HepG2 (cell line): ENCODE data around the gene SEMA4B. TPM values are rescaled to one million over a fixed set of nuclear protein-coding genes. Genes with fewer than 3 reads are reported as not detected.

ENCODE experiments used
- XRCC5 ChIP-seq: fragments of 200-400 bp; formaldehyde crosslinking; optimal IDR thresholded peaks from 2 replicates; pipeline ENCODE3; 2017; ENCODE audit warnings: mild to moderate bottlenecking, low read length
- polyA plus RNA-seq, 8 experiments: library from polyadenylated mRNA; depleted of rRNA in 3 of 8; stranded (reverse) in 7 of 8; unstranded in 1 of 8; fragments of >200 nt; fragmentation: Illumina TruSeq in 4 of 8; extraction: Trizol in 4 of 8; gene quantifications; 2 replicates each; pipeline versions ENCODE4 v1.2.1 to v1.2.3, GENCODE V29; 2011 to 2016; ENCODE audit warnings: low read depth in 4 of 8, missing spikeins in 1 of 8, mixed read lengths in 1 of 8; ENCODE audit not compliant: insufficient read depth in 1 of 8
- total RNA-seq, 5 experiments: library from RNA; depleted of rRNA; stranded (reverse); fragments of >200 nt; fragmentation: Illumina TruSeq; extraction: Trizol; gene quantifications; 2 replicates each; pipeline ENCODE4 v1.2.3, GENCODE V29; 2016; ENCODE audit warnings: low read depth in 1 of 5
- TF ChIP-seq, protein P1 (sequence below): IDR thresholded peaks from 2 replicates; pipeline ENCODE4 v1.6.1; 2012; ENCODE audit warnings: inconsistent platforms
- TF ChIP-seq, protein P2 (sequence below): sonication (generic); formaldehyde crosslinking; conservative IDR thresholded peaks from 2 replicates; pipeline ENCODE4 v1.4.0; 2020; ENCODE audit warnings: missing genetic modification reagents
- TF ChIP-seq, protein P3 (sequence below): sonication (generic); formaldehyde crosslinking; IDR thresholded peaks from 2 replicates; pipeline ENCODE4 v1.4.0; 2020; ENCODE audit warnings: missing genetic modification reagents, borderline replicate concordance
- TF ChIP-seq, protein P4 (sequence below): sonication (generic); formaldehyde crosslinking; IDR thresholded peaks from 2 replicates; pipeline ENCODE4 v1.4.0; 2020; ENCODE audit warnings: missing genetic modification reagents
- TF ChIP-seq, protein P5 (sequence below): sonication (generic); formaldehyde crosslinking; IDR thresholded peaks from 2 replicates; pipeline ENCODE4 v1.4.0; 2020; ENCODE audit warnings: missing genetic modification reagents

The SEMA4B gene
- total and polyA plus RNA-seq, 2 of the 13 experiments (the other 11 are each of a cell fraction or from before 2014, with no cell fraction given) = 2.1 to 17.0 TPM

DNA sequence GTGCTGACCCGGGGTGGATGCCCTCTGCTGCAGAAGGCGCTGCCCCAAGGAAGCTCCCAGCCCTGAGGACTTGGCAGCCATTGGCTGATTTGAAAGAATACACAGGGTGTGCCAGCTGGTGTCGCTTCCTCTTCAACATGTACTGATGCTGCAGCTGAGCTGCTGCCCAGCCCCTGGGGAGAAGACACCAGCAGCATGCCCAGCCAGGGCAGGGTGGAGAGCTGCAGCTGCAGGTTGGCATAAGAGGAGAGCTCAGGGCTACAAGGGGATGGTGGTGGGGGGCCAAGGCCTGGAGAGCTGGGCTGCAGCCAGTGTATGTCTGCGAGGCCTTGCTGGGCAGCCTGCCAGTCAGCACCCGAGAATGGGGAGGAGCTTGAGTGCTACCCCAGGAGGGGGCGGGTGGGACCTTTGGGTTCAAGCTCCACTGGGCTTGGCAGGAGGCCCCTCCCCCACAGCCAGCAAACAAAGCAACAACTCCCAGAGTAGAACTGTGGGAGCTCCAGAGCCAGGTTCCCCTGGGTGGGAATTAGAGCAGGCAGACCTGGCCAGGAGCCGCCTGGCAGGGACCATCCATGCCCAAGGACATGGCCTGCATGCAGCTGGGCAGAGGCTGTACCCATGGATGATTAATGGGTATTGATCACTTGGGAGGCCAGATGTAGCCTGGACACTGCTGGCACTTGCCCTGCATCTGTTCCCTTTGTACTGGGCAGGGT is 9.2 kb upstream of the SEMA4B start (continued):
- TF ChIP-seq, protein P1, sequence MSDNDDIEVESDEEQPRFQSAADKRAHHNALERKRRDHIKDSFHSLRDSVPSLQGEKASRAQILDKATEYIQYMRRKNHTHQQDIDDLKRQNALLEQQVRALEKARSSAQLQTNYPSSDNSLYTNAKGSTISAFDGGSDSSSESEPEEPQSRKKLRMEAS = peak; percentile 8; the same call in 1 of the 2 replicates
- TF ChIP-seq, protein P2, sequence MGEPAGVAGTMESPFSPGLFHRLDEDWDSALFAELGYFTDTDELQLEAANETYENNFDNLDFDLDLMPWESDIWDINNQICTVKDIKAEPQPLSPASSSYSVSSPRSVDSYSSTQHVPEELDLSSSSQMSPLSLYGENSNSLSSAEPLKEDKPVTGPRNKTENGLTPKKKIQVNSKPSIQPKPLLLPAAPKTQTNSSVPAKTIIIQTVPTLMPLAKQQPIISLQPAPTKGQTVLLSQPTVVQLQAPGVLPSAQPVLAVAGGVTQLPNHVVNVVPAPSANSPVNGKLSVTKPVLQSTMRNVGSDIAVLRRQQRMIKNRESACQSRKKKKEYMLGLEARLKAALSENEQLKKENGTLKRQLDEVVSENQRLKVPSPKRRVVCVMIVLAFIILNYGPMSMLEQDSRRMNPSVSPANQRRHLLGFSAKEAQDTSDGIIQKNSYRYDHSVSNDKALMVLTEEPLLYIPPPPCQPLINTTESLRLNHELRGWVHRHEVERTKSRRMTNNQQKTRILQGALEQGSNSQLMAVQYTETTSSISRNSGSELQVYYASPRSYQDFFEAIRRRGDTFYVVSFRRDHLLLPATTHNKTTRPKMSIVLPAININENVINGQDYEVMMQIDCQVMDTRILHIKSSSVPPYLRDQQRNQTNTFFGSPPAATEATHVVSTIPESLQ = no peak
- TF ChIP-seq XRCC5 = peak; percentile 76
- TF ChIP-seq, protein P3, sequence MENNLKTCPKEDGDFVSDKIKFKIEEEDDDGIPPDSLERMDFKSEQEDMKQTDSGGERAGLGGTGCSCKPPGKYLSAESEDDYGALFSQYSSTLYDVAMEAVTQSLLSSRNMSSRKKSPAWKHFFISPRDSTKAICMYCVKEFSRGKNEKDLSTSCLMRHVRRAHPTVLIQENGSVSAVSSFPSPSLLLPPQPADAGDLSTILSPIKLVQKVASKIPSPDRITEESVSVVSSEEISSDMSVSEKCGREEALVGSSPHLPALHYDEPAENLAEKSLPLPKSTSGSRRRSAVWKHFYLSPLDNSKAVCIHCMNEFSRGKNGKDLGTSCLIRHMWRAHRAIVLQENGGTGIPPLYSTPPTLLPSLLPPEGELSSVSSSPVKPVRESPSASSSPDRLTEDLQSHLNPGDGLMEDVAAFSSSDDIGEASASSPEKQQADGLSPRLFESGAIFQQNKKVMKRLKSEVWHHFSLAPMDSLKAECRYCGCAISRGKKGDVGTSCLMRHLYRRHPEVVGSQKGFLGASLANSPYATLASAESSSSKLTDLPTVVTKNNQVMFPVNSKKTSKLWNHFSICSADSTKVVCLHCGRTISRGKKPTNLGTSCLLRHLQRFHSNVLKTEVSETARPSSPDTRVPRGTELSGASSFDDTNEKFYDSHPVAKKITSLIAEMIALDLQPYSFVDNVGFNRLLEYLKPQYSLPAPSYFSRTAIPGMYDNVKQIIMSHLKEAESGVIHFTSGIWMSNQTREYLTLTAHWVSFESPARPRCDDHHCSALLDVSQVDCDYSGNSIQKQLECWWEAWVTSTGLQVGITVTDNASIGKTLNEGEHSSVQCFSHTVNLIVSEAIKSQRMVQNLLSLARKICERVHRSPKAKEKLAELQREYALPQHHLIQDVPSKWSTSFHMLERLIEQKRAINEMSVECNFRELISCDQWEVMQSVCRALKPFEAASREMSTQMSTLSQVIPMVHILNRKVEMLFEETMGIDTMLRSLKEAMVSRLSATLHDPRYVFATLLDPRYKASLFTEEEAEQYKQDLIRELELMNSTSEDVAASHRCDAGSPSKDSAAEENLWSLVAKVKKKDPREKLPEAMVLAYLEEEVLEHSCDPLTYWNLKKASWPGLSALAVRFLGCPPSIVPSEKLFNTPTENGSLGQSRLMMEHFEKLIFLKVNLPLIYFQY (CRISPR knock-in tag) = peak; percentile 42; the same call in 1 of the 2 replicates
- TF ChIP-seq, protein P4, sequence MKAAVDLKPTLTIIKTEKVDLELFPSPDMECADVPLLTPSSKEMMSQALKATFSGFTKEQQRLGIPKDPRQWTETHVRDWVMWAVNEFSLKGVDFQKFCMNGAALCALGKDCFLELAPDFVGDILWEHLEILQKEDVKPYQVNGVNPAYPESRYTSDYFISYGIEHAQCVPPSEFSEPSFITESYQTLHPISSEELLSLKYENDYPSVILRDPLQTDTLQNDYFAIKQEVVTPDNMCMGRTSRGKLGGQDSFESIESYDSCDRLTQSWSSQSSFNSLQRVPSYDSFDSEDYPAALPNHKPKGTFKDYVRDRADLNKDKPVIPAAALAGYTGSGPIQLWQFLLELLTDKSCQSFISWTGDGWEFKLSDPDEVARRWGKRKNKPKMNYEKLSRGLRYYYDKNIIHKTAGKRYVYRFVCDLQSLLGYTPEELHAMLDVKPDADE = no peak
- TF ChIP-seq, protein P5, sequence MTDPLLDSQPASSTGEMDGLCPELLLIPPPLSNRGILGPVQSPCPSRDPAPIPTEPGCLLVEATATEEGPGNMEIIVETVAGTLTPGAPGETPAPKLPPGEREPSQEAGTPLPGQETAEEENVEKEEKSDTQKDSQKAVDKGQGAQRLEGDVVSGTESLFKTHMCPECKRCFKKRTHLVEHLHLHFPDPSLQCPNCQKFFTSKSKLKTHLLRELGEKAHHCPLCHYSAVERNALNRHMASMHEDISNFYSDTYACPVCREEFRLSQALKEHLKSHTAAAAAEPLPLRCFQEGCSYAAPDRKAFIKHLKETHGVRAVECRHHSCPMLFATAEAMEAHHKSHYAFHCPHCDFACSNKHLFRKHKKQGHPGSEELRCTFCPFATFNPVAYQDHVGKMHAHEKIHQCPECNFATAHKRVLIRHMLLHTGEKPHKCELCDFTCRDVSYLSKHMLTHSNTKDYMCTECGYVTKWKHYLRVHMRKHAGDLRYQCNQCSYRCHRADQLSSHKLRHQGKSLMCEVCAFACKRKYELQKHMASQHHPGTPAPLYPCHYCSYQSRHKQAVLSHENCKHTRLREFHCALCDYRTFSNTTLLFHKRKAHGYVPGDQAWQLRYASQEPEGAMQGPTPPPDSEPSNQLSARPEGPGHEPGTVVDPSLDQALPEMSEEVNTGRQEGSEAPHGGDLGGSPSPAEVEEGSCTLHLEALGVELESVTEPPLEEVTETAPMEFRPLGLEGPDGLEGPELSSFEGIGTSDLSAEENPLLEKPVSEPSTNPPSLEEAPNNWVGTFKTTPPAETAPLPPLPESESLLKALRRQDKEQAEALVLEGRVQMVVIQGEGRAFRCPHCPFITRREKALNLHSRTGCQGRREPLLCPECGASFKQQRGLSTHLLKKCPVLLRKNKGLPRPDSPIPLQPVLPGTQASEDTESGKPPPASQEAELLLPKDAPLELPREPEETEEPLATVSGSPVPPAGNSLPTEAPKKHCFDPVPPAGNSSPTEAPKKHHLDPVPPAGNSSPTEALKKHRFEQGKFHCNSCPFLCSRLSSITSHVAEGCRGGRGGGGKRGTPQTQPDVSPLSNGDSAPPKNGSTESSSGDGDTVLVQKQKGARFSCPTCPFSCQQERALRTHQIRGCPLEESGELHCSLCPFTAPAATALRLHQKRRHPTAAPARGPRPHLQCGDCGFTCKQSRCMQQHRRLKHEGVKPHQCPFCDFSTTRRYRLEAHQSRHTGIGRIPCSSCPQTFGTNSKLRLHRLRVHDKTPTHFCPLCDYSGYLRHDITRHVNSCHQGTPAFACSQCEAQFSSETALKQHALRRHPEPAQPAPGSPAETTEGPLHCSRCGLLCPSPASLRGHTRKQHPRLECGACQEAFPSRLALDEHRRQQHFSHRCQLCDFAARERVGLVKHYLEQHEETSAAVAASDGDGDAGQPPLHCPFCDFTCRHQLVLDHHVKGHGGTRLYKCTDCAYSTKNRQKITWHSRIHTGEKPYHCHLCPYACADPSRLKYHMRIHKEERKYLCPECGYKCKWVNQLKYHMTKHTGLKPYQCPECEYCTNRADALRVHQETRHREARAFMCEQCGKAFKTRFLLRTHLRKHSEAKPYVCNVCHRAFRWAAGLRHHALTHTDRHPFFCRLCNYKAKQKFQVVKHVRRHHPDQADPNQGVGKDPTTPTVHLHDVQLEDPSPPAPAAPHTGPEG (CRISPR knock-in tag) = no peak
